Breast epithelium (tissue), 4 donors: ENCODE measurements around the gene SLIRP. TPM values are rescaled to one million over a fixed set of nuclear protein-coding genes. Genes with fewer than 3 reads are reported as not detected.
"Not testable (repeated sequence)": the region's sequence is repeated elsewhere in the genome, so short reads cannot be mapped to it uniquely, and the experiment has no call there.

ENCODE experiments used
- DNase-seq, 2 donors: peaks; one replicate each; pipeline ENCODE4 v3.0.0-alpha.2; 2019; ENCODE audit warnings: low spot score in 2 of 2
- H3K27ac ChIP-seq, 2 donors: fragments of 200-600 bp; sonication (generic) in 1 of 2; one replicate each; pipeline ENCODE4 v1.5.1; 2016 to 2019; ENCODE audit warnings: mild to moderate bottlenecking in 1 of 2
- H3K27me3 ChIP-seq, 2 donors: fragments of 200-600 bp; sonication (generic) in 1 of 2; one replicate each; pipeline versions ENCODE4 v1.5.1 to v1.6.0; 2017 to 2019; ENCODE audit warnings: control low read depth in 1 of 2, mild to moderate bottlenecking in 1 of 2
- H3K36me3 ChIP-seq: fragments of 200-600 bp; one replicate; pipeline ENCODE4 v1.5.1; 2019
- H3K4me1 ChIP-seq, 2 donors: fragments of 200-600 bp; sonication (generic); one replicate each; pipeline ENCODE4 v1.5.1; 2016 to 2019; ENCODE audit warnings: control low read depth in 1 of 2
- H3K4me3 ChIP-seq, 3 donors: fragments of 200-600 bp; sonication (generic); 1 replicate in 2 of 3; 2 replicates in 1 of 3; pipeline ENCODE4 v1.5.1; 2016 to 2019; ENCODE audit warnings: mild to moderate bottlenecking in 3 of 3, moderate library complexity in 2 of 3
- H3K9me3 ChIP-seq, 2 donors: fragments of 200-600 bp; sonication (generic) in 1 of 2; one replicate each; pipeline ENCODE4 v1.5.1; 2016 to 2019; ENCODE audit warnings: control low read depth in 1 of 2
- CTCF ChIP-seq, 3 donors: fragments of 450-650 bp; IDR thresholded peaks; one replicate each; pipeline ENCODE4 v1.5.1; 2016 to 2017; ENCODE audit warnings: antibody characterized with exemption in 3 of 3, mild to moderate bottlenecking in 3 of 3, moderate library complexity in 3 of 3
- POLR2A ChIP-seq: fragments of 450-650 bp; IDR thresholded peaks from one replicate; pipeline ENCODE4 v1.6.1; 2016; ENCODE audit warnings: antibody characterized with exemption, mild to moderate bottlenecking, moderate library complexity
- POLR2AphosphoS5 ChIP-seq, 3 donors: sonication (generic); formaldehyde crosslinking; IDR thresholded peaks; one replicate each; pipeline ENCODE4 v1.6.1; 2017; ENCODE audit warnings: antibody characterized with exemption in 3 of 3
- intact Hi-C: fragments of 100-400 bp; cut with DNase I; formaldehyde crosslinking; loops from one replicate; pipeline ENCODE4 v1.15.1; 2023; ENCODE audit warnings: low total_unique reads
- total RNA-seq, 3 donors: library from RNA; depleted of rRNA; stranded (reverse); fragments of >200 nt; gene quantifications; one replicate each; pipeline ENCODE4 v1.1.0, GENCODE V29; 2016

The SLIRP gene
- total RNA-seq, 3 donors from 2014 or later: 101 to 156 (median 153) TPM

- peak overlapping the region in 1 of 2 donors; percentile 21 for H3K27ac ChIP-seq
- H3K9me3 ChIP-seq: no peaks in the 10 kb centered on the region
- TF ChIP-seq CTCF (IDR thresholded peaks at IDR 0.05): no peak
- TF ChIP-seq POLR2A: no peak
- TF ChIP-seq POLR2AphosphoS5 (IDR thresholded peaks at IDR 0.05): no peak
- no peaks in the 10 kb centered on the region for H3K4me1 ChIP-seq
- DNase-seq: no peak
- H3K4me3 ChIP-seq: no peak overlapping the region
- intact Hi-C loops: no loop called here
- no peaks in the 10 kb centered on the region for H3K27me3 ChIP-seq
- H3K36me3 ChIP-seq: peaks cover 6% of the 10 kb centered on the region
Observed at GRCh38 chr14:77738559-77739250, 30.8 kb downstream of the SLIRP start.

- H3K9me3 ChIP-seq: no peaks in the 10 kb centered on the region
- no peak for TF ChIP-seq POLR2A
- no peaks in the 10 kb centered on the region for H3K4me1 ChIP-seq
- H3K27ac ChIP-seq: no peak overlapping the region
- H3K4me3 ChIP-seq: no peak overlapping the region
- intact Hi-C loops: no loop called here
- no peaks in the 10 kb centered on the region for H3K27me3 ChIP-seq
- no peaks in the 10 kb centered on the region for H3K36me3 ChIP-seq
- DNase-seq: no peak
Observed at GRCh38 chr14:77741438-77741837, 33.5 kb downstream of the SLIRP start.

GRCh38 chr14:77746064-77746702 is 38.3 kb downstream of the SLIRP start:
- TF ChIP-seq POLR2A (no peak), CTCF (IDR thresholded peaks at IDR 0.05) (no peak), POLR2AphosphoS5 (IDR thresholded peaks at IDR 0.05) (no peak)
- Histone ChIP-seq H3K36me3 (no peaks in the 10 kb centered on the region), H3K4me1 (no peaks in the 10 kb centered on the region), H3K4me3 (no peak overlapping the region), H3K27me3 (no peaks in the 10 kb centered on the region), H3K27ac (no peak overlapping the region), H3K9me3 (no peaks in the 10 kb centered on the region)
- intact Hi-C loops: no loop called here
- DNase-seq: no peak

GRCh38 chr14:77747425-77747824 is 39.5 kb downstream of the SLIRP start:
- H3K27ac ChIP-seq, H3K27me3 ChIP-seq, H3K36me3 ChIP-seq, H3K9me3 ChIP-seq, DNase-seq, H3K4me3 ChIP-seq, intact Hi-C loops, H3K4me1 ChIP-seq: not testable (repeated sequence)

GRCh38 chr14:77752266-77752665 is 44.4 kb downstream of the SLIRP start:
- TF ChIP-seq POLR2AphosphoS5 (IDR thresholded peaks at IDR 0.05): no peak
- TF ChIP-seq POLR2A: no peak
- no peak for TF ChIP-seq CTCF (IDR thresholded peaks at IDR 0.05)
- Histone ChIP-seq H3K4me1 (no peaks in the 10 kb centered on the region), H3K27me3 (no peaks in the 10 kb centered on the region), H3K4me3 (no peak overlapping the region), H3K36me3 (no peaks in the 10 kb centered on the region), H3K27ac (no peak overlapping the region), H3K9me3 (no peaks in the 10 kb centered on the region)
- intact Hi-C loops: no loop called here
- DNase-seq: no peak

GRCh38 chr14:77752799-77753516 is 45.1 kb downstream of the SLIRP start:
- DNase-seq: no peak
- H3K4me1 ChIP-seq: no peaks in the 10 kb centered on the region
- intact Hi-C loops: no loop called here
- no peaks in the 10 kb centered on the region for H3K36me3 ChIP-seq
- H3K9me3 ChIP-seq: no peaks in the 10 kb centered on the region
- H3K27me3 ChIP-seq: no peaks in the 10 kb centered on the region
- no peak for TF ChIP-seq CTCF (IDR thresholded peaks at IDR 0.05)
- no peak overlapping the region for H3K27ac ChIP-seq
- no peak overlapping the region for H3K4me3 ChIP-seq
